OCI-LY3 (cell line): ENCODE data around the gene KAT8.

Experiments
- H2AFZ ChIP-seq: fragments of 200-600, 300-600 bp; shearing (Covaris generic); 2 replicates; pipeline ENCODE4 v1.6.0; 2014; ENCODE audit warnings: antibody characterized with exemption, low read depth, low read length
- H3K27ac ChIP-seq: fragments of 200-600, 300-600 bp; sonication (generic); 2 replicates; pipeline ENCODE4 v1.5.1; 2014; ENCODE audit warnings: mild to moderate bottlenecking, low read length, moderate library complexity, mixed read lengths
- H3K27me3 ChIP-seq: fragments of 200-600, 300-600 bp; sonication (generic); 2 replicates; pipeline ENCODE4 v1.6.1; 2014; ENCODE audit warnings: low read depth, low read length, mixed read lengths
- H3K36me3 ChIP-seq: fragments of 200-600, 300-600 bp; sonication (generic); replicated peaks from 2 replicates; pipeline ENCODE3; 2014; ENCODE audit warnings: low read depth, low read length, mixed read lengths
- H3K4me1 ChIP-seq: fragments of 300-600, 200-600 bp; sonication (generic); 2 replicates; pipeline ENCODE4 v1.6.1; 2014; ENCODE audit warnings: low read length, mixed read lengths
- H3K4me2 ChIP-seq: fragments of 200-600, 300-600 bp; sonication (generic); 2 replicates; pipeline ENCODE4 v1.6.1; 2014; ENCODE audit warnings: low read length, mixed read lengths
- H3K4me3 ChIP-seq: fragments of 300-600, 200-600 bp; sonication (generic); 2 replicates; pipeline ENCODE4 v1.5.1; 2014; ENCODE audit warnings: antibody characterized with exemption, mild to moderate bottlenecking, low read length, moderate library complexity
- H3K79me2 ChIP-seq: fragments of 300-600, 200-600 bp; shearing (Covaris generic); 2 replicates; pipeline ENCODE4 v1.6.1; 2014; ENCODE audit warnings: mild to moderate bottlenecking, low read length, mixed read lengths
- H3K9ac ChIP-seq: fragments of 300-600, 200-600 bp; shearing (Covaris generic); 2 replicates; pipeline ENCODE4 v1.6.0; 2014; ENCODE audit warnings: mild to moderate bottlenecking, low read length, moderate library complexity
- H3K9me3 ChIP-seq: fragments of 200-600, 300-600 bp; shearing (Covaris generic); 2 replicates; pipeline ENCODE4 v1.6.1; 2014; ENCODE audit warnings: low read length, mixed read lengths; ENCODE audit not compliant: insufficient read depth
- H4K20me1 ChIP-seq: fragments of 200-600, 300-600 bp; sonication (generic); 2 replicates; pipeline ENCODE4 v1.6.1; 2016; ENCODE audit warnings: low read length, mixed read lengths; ENCODE audit not compliant: insufficient read depth
- EZH2phosphoT487 ChIP-seq: fragments of 200-600 bp; shearing (Covaris generic); IDR thresholded peaks from 2 replicates; pipeline ENCODE4 v1.6.1; 2018; ENCODE audit warnings: antibody characterized with exemption, mixed run types, low read depth
- TF ChIP-seq, protein P1 (sequence below): fragments of 200-600, 300-600 bp; sonication (generic); IDR thresholded peaks from 2 replicates; pipeline ENCODE4 v1.5.1; 2014; ENCODE audit warnings: antibody characterized with exemption, low read length, low read depth

KAT8 gene

DNA sequence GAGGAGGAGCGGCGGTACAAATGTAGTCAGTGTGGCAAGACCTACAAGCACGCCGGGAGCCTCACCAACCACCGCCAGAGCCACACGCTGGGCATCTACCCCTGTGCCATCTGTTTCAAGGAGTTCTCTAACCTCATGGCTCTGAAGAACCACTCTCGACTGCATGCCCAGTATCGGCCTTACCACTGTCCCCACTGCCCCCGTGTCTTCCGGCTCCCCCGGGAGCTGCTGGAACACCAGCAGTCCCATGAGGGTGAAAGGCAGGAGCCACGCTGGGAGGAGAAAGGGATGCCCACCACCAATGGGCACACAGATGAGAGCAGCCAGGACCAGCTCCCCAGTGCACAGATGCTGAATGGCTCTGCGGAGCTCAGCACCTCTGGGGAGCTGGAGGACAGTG lies 40.4 kb upstream of the KAT8 start:
- peaks cover 30% of the 10 kb centered on the region for H3K36me3 ChIP-seq
- H3K9me3 ChIP-seq = no peaks in the 10 kb centered on the region
- peaks cover 45% of the 10 kb centered on the region for H3K79me2 ChIP-seq
- H3K4me3 ChIP-seq = no peak overlapping the region
- H3K4me1 ChIP-seq = peaks cover 10% of the 10 kb centered on the region
- H4K20me1 ChIP-seq = 0 out of 2 replicates have a peak, but pooled peaks cover 3% of the 10 kb centered on the region
- no peak overlapping the region for H3K4me2 ChIP-seq
- no peak for TF ChIP-seq EZH2phosphoT487
- TF ChIP-seq, protein P1, sequence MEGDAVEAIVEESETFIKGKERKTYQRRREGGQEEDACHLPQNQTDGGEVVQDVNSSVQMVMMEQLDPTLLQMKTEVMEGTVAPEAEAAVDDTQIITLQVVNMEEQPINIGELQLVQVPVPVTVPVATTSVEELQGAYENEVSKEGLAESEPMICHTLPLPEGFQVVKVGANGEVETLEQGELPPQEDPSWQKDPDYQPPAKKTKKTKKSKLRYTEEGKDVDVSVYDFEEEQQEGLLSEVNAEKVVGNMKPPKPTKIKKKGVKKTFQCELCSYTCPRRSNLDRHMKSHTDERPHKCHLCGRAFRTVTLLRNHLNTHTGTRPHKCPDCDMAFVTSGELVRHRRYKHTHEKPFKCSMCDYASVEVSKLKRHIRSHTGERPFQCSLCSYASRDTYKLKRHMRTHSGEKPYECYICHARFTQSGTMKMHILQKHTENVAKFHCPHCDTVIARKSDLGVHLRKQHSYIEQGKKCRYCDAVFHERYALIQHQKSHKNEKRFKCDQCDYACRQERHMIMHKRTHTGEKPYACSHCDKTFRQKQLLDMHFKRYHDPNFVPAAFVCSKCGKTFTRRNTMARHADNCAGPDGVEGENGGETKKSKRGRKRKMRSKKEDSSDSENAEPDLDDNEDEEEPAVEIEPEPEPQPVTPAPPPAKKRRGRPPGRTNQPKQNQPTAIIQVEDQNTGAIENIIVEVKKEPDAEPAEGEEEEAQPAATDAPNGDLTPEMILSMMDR = no peak
- no peak overlapping the region for H2AFZ ChIP-seq
- no peak overlapping the region for H3K27ac ChIP-seq
- H3K9ac ChIP-seq = no peak overlapping the region
- H3K27me3 ChIP-seq = no peaks in the 10 kb centered on the region

DNA sequence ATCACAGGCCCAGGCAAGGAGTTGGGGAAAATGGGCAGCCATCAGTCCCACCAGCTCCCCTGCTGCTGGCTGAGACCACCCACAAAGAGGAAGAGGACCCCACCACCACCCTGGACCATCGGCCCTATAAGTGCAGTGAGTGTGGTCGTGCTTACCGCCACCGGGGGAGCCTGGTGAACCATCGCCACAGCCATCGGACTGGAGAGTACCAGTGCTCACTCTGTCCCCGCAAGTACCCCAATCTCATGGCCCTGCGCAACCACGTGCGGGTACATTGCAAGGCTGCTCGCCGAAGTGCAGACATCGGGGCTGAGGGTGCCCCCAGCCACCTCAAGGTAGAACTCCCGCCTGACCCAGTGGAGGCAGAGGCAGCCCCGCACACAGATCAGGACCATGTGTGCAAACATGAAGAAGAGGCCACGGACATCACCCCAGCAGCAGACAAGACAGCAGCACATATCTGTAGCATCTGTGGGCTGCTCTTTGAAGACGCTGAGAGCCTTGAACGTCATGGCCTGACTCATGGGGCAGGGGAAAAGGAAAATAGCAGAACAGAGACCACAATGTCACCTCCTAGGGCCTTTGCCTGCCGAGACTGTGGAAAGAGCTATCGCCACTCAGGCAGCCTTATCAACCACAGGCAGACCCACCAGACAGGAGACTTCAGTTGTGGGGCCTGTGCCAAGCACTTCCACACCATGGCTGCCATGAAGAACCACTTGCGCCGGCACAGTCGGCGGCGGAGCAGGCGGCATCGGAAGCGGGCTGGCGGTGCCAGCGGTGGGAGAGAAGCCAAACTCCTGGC lies 39.7 kb upstream of the KAT8 start:
- Histone ChIP-seq H3K79me2 (peaks cover 37% of the 10 kb centered on the region), H4K20me1 (0 out of 2 replicates have a peak, but pooled peaks cover 3% of the 10 kb centered on the region), H3K9ac (no peak overlapping the region)

DNA sequence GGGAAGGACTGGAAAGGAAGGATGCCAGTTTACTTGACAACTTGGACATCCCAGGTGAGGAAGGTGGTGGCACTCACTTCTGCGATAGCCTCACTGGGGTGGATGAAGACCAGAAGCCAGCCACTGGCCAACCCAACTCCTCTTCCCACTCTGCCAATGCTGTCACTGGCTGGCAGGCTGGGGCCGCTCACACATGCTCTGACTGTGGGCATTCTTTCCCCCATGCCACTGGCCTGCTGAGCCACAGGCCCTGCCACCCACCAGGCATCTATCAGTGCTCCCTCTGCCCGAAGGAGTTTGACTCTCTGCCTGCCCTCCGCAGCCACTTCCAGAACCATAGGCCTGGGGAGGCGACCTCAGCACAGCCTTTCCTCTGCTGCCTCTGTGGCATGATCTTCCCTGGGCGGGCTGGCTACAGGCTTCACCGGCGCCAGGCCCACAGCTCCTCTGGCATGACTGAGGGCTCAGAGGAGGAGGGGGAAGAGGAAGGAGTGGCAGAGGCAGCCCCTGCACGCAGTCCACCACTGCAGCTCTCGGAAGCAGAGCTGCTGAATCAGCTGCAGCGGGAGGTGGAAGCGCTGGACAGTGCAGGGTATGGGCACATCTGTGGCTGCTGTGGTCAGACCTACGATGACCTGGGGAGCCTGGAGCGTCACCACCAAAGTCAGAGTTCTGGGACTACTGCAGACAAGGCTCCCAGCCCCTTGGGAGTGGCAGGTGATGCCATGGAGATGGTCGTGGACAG lies 38.7 kb upstream of the KAT8 start:
- Histone ChIP-seq H4K20me1 (0 out of 2 replicates have a peak, but pooled peaks cover 3% of the 10 kb centered on the region), H3K79me2 (peaks cover 30% of the 10 kb centered on the region), H3K36me3 (peaks cover 35% of the 10 kb centered on the region), H2AFZ (no peak overlapping the region), H3K9me3 (no peaks in the 10 kb centered on the region), H3K4me1 (peaks cover 7% of the 10 kb centered on the region), H3K4me3 (no peak overlapping the region), H3K27me3 (no peaks in the 10 kb centered on the region), H3K9ac (no peak overlapping the region), H3K27ac (no peak overlapping the region), H3K4me2 (no peak overlapping the region)
- TF ChIP-seq EZH2phosphoT487 = no peak
- TF ChIP-seq, protein P1 = no peak

More for the DNA sequence above, 39.7 kb upstream of the KAT8 start:
- TF ChIP-seq, protein P1 = no peak
- no peak for TF ChIP-seq EZH2phosphoT487
- Histone ChIP-seq H3K27me3 (no peaks in the 10 kb centered on the region), H3K9me3 (no peaks in the 10 kb centered on the region), H3K27ac (no peak overlapping the region), H3K4me1 (peaks cover 7% of the 10 kb centered on the region), H2AFZ (no peak overlapping the region), H3K36me3 (peaks cover 35% of the 10 kb centered on the region), H3K4me2 (no peak overlapping the region), H3K4me3 (no peak overlapping the region)

DNA sequence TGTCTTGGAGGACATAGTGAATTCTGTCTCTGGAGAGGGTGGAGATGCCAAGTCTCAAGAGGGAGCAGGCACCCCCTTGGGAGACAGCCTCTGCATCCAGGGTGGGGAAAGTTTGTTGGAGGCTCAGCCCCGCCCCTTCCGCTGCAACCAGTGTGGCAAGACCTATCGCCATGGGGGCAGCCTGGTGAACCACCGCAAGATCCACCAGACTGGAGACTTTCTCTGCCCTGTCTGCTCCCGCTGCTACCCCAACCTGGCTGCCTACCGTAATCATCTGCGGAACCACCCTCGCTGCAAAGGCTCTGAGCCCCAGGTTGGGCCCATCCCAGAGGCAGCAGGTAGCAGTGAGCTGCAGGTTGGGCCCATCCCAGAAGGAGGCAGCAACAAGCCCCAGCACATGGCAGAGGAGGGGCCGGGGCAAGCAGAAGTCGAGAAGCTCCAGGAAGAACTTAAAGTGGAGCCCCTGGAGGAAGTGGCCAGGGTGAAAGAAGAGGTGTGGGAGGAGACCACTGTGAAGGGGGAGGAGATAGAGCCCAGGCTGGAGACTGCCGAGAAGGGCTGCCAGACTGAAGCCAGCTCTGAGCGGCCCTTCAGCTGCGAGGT lies 38.0 kb upstream of the KAT8 start:
- Histone ChIP-seq H3K36me3 (peaks cover 35% of the 10 kb centered on the region), H3K9me3 (no peaks in the 10 kb centered on the region), H3K4me3 (no peak overlapping the region), H4K20me1 (0 out of 2 replicates have a peak, but pooled peaks cover 3% of the 10 kb centered on the region), H3K79me2 (peaks cover 29% of the 10 kb centered on the region), H3K4me2 (no peak overlapping the region), H3K27ac (no peak overlapping the region), H3K9ac (no peak overlapping the region), H3K4me1 (peaks cover 7% of the 10 kb centered on the region), H2AFZ (no peak overlapping the region), H3K27me3 (no peaks in the 10 kb centered on the region)
- no peak for TF ChIP-seq EZH2phosphoT487
- TF ChIP-seq, protein P1 = no peak
